HepG2 (cell line): Measurements from ENCODE around the gene GSS. TPM values are rescaled to one million over a fixed set of nuclear protein-coding genes. Genes with fewer than 3 reads are reported as not detected.

Source experiments
- ATAC-seq: fragments of 200-7000 bp; cut with Tn5 transposase; 3 replicates; pipeline ENCODE4 v1.9.1; 2020; ENCODE audit warnings: mild to moderate bottlenecking, moderate library complexity
- BruUV-seq: library from RNA; stranded (reverse); fragments of 400-500 nt; replicated peaks from 2 replicates; lab custom pipeline; 2021; lab: Mats Ljungman, UMichigan
- CTCF ChIA-PET: fragments of 300-600 bp; formaldehyde crosslinking; extraction: SDS; loops from one replicate; lab custom pipeline; 2021; ENCODE audit warnings: low total read pairs, inconsistent platforms, low intra/inter-chr PET ratio; lab: Yijun Ruan, JAX
- POLR2A ChIA-PET: fragments of 350-600 bp; sonication (Branson Sonifier 250); formaldehyde crosslinking; loops from one replicate; lab custom pipeline; 2020; ENCODE audit warnings: antibody characterized with exemption, inconsistent platforms; lab: Yijun Ruan, JAX
- DNase-seq: peaks from one replicate; pipeline ENCODE4 v3.0.0-alpha.2; 2015; ENCODE audit warnings: low spot score
- FAIRE-seq: peaks from 3 replicates; lab custom pipeline; 2011; peaks lifted over from hg19 to GRCh38; lab: Jason Lieb, UNC
- H2AFZ ChIP-seq: one replicate; pipeline ENCODE4 v1.6.1; 2011; ENCODE audit warnings: low read length, inconsistent platforms
- H3K27ac ChIP-seq: fragments of 300-600 bp; 3 replicates; pipeline ENCODE4 v1.8.0; 2011; ENCODE audit warnings: mixed run types, mild to moderate bottlenecking, mixed read lengths, low read length, inconsistent platforms; ENCODE audit not compliant: insufficient read depth; ENCODE audit errors: extremely low read length
- H3K27me3 ChIP-seq, 2 experiments: fragments of 200-600 bp in 1 of 2; 2 replicates in 1 of 2; 3 replicates in 1 of 2; pipeline versions ENCODE4 v1.6.0 to v1.8.0; 2011; ENCODE audit warnings: low read length in 2 of 2, mild to moderate bottlenecking in 2 of 2, moderate library complexity in 2 of 2, inconsistent platforms in 1 of 2; ENCODE audit not compliant: insufficient read depth in 2 of 2, control insufficient read depth in 1 of 2
- H3K36me3 ChIP-seq, 2 experiments: fragments of 200-600 bp in 1 of 2; replicated peaks in 1 of 2; 2 replicates in 1 of 2; 3 replicates in 1 of 2; pipeline versions ENCODE4 v1.5.1 to v1.8.0; 2011; ENCODE audit warnings: low read length in 2 of 2, inconsistent platforms in 1 of 2; ENCODE audit not compliant: insufficient read depth in 2 of 2, control insufficient read depth in 1 of 2
- H3K4me1 ChIP-seq: 2 replicates; pipeline ENCODE4 v1.5.1; 2012; ENCODE audit warnings: low read length, inconsistent platforms; ENCODE audit not compliant: insufficient read depth
- H3K4me2 ChIP-seq: 2 replicates; pipeline ENCODE4 v1.6.0; 2011; ENCODE audit warnings: low read depth, low read length, inconsistent platforms
- H3K4me3 ChIP-seq, 3 experiments: fragments of 200-600 bp in 1 of 3; sonication (generic), shearing (Covaris generic) in 1 of 3; replicated peaks in 1 of 3; 2 replicates each; pipeline ENCODE4 v1.5.1; 2011 to 2016; ENCODE audit warnings: low read length in 3 of 3, inconsistent platforms in 2 of 3, low read depth in 2 of 3, mild to moderate bottlenecking in 2 of 3, control low read depth in 1 of 3, mixed read lengths in 1 of 3; ENCODE audit not compliant: insufficient read depth in 1 of 3
- H3K79me2 ChIP-seq: one replicate; pipeline ENCODE4 v1.6.1; 2011; ENCODE audit warnings: low read length, inconsistent platforms; ENCODE audit not compliant: insufficient read depth
- H3K9ac ChIP-seq: 2 replicates; pipeline ENCODE4 v1.6.0; 2011; ENCODE audit warnings: mild to moderate bottlenecking, low read depth, low read length, inconsistent platforms; ENCODE audit not compliant: insufficient read depth
- H3K9me3 ChIP-seq: 2 replicates; pipeline ENCODE4 v1.5.1; 2012; ENCODE audit warnings: mild to moderate bottlenecking, low read length
- H4K20me1 ChIP-seq: 2 replicates; pipeline ENCODE4 v1.6.0; 2011; ENCODE audit warnings: inconsistent platforms, mild to moderate bottlenecking, low read length, moderate library complexity; ENCODE audit not compliant: insufficient read depth
- ARID2 ChIP-seq: sonication (generic); formaldehyde crosslinking; IDR thresholded peaks from 2 replicates; pipeline ENCODE4 v1.8.1; 2022; ENCODE audit warnings: mild to moderate bottlenecking, missing genetic modification reagents, borderline replicate concordance
- ATAD3A ChIP-seq: sonication (generic); formaldehyde crosslinking; IDR thresholded peaks from 2 replicates; pipeline ENCODE4 v1.4.0; 2020; ENCODE audit warnings: missing genetic modification reagents
- CBX1 ChIP-seq: IDR thresholded peaks from one replicate; pipeline ENCODE4 v1.6.1; 2016; ENCODE audit warnings: antibody characterized with exemption, low read depth
- GLI4 ChIP-seq: sonication (generic); formaldehyde crosslinking; IDR thresholded peaks from 2 replicates; pipeline ENCODE4 v1.5.1; 2020; ENCODE audit warnings: missing genetic modification reagents, mild to moderate bottlenecking, moderate library complexity, borderline replicate concordance
- IKZF5 ChIP-seq: IDR thresholded peaks from 2 replicates; pipeline ENCODE4 v1.6.1; 2018; ENCODE audit warnings: missing genetic modification reagents, mild to moderate bottlenecking, missing compliant biosample characterization
- NR1H2 ChIP-seq: sonication (generic); formaldehyde crosslinking; IDR thresholded peaks from 2 replicates; pipeline ENCODE4 v1.8.1; 2022; ENCODE audit warnings: low read depth, missing genetic modification reagents, borderline replicate concordance
- PHB2 ChIP-seq: fragments of 450-650 bp; IDR thresholded peaks from 2 replicates; pipeline ENCODE4 v1.6.1; 2018; ENCODE audit not compliant: partially characterized antibody
- SSRP1 ChIP-seq: IDR thresholded peaks from 2 replicates; pipeline ENCODE4 v1.6.1; 2016; ENCODE audit warnings: control low read depth
- TARDBP ChIP-seq: sonication (generic); formaldehyde crosslinking; IDR thresholded peaks from 2 replicates; pipeline ENCODE4 v1.8.0; 2022; ENCODE audit warnings: mild to moderate bottlenecking, missing genetic modification reagents
- TIGD3 ChIP-seq: sonication (generic); formaldehyde crosslinking; IDR thresholded peaks from 2 replicates; pipeline ENCODE4 v1.5.1; 2020; ENCODE audit warnings: mild to moderate bottlenecking, missing genetic modification reagents, borderline replicate concordance
- ZNF264 ChIP-seq: sonication (generic); formaldehyde crosslinking; IDR thresholded peaks from 2 replicates; pipeline ENCODE4 v1.4.0; 2020; ENCODE audit warnings: missing genetic modification reagents
- ZNF512B ChIP-seq: sonication (generic); formaldehyde crosslinking; IDR thresholded peaks from 2 replicates; pipeline ENCODE4 v1.5.1; 2020; ENCODE audit warnings: missing genetic modification reagents, mild to moderate bottlenecking, borderline replicate concordance
- ZNF546 ChIP-seq: sonication (generic); formaldehyde crosslinking; conservative IDR thresholded peaks from 2 replicates; pipeline ENCODE4 v1.8.1; 2023; ENCODE audit warnings: mild to moderate bottlenecking, missing genetic modification reagents
- WGBS: methylation state at CpG from one replicate; pipeline ENCODE4 v1.1.6; 2017; ENCODE audit warnings: low lambda C conversion rate; 5-methylcytosine and 5-hydroxymethylcytosine counted together
- in situ Hi-C: cut with HindIII; loops from 2 replicates; pipeline ENCODE4 v1.10.0; 2017; ENCODE audit warnings: low pct_unique_long_range_greater_than_20kb; ENCODE audit not compliant: extremely low pct_ligation_motif_present
- intact Hi-C: fragments of 100-400 bp; cut with micrococcal nuclease; formaldehyde crosslinking; loops from one replicate; pipeline ENCODE4 v1.10.0; 2022; ENCODE audit not compliant: unreplicated experiment
- polyA plus RNA-seq, 8 experiments: library from polyadenylated mRNA; depleted of rRNA in 3 of 8; stranded (reverse) in 7 of 8; unstranded in 1 of 8; fragments of >200 nt; fragmentation: Illumina TruSeq in 4 of 8; extraction: Trizol in 4 of 8; gene quantifications; 2 replicates each; pipeline versions ENCODE4 v1.2.1 to v1.2.3, GENCODE V29; 2011 to 2016; ENCODE audit warnings: low read depth in 4 of 8, missing spikeins in 1 of 8, mixed read lengths in 1 of 8; ENCODE audit not compliant: insufficient read depth in 1 of 8
- total RNA-seq, 5 experiments: library from RNA; depleted of rRNA; stranded (reverse); fragments of >200 nt; fragmentation: Illumina TruSeq; extraction: Trizol; gene quantifications; 2 replicates each; pipeline ENCODE4 v1.2.3, GENCODE V29; 2016; ENCODE audit warnings: low read depth in 1 of 5

GSS gene
- total and polyA plus RNA-seq, 2 of the 13 experiments (the other 11 are each of a cell fraction or from before 2014, with no cell fraction given): 80.1 to 102 TPM

- WGBS: 96% methylated on average over 7 of the region's 7 CpGs
- BruUV-seq: no TSS peak
- FAIRE-seq: no peak
- intact Hi-C loops (no loop called here), in situ Hi-C loops (no loop called here)
- CTCF ChIA-PET: no interaction called here
- no peak for DNase-seq
- no peak for ATAC-seq
- H3K36me3 ChIP-seq: peaks cover 0 to 9% of the 10 kb centered on the region in 2 experiments; a peak in 3 of 5 replicates
- no peak overlapping the region for H2AFZ ChIP-seq
- TF ChIP-seq ZNF546 (CRISPR knock-in tag): no peak
- no peak for TF ChIP-seq ZNF264 (CRISPR knock-in tag)
- no peak for TF ChIP-seq GLI4 (CRISPR knock-in tag)
- no peak for TF ChIP-seq CBX1
- TF ChIP-seq ARID2 (CRISPR knock-in tag): no peak
- TF ChIP-seq SSRP1: no peak
- no peak for TF ChIP-seq ZNF512B (CRISPR knock-in tag)
- TF ChIP-seq IKZF5 (CRISPR knock-in tag): no peak
- no peak for TF ChIP-seq ATAD3A (CRISPR knock-in tag)
- no peak for TF ChIP-seq TIGD3 (CRISPR knock-in tag)
- TF ChIP-seq TARDBP (CRISPR knock-in tag): no peak
- TF ChIP-seq NR1H2: no peak
- TF ChIP-seq PHB2: no peak
- H3K27ac ChIP-seq: no peak overlapping the region
- no peak overlapping the region for H3K4me2 ChIP-seq
- no peak overlapping the region for H3K9ac ChIP-seq
- no peaks in the 10 kb centered on the region for H3K9me3 ChIP-seq
- peaks cover 0 to 10% of the 10 kb centered on the region in 2 experiments; a peak in 2 of 5 replicates for H3K27me3 ChIP-seq
- H3K4me3 ChIP-seq: no peak overlapping the region
- peaks cover 49% of the 10 kb centered on the region for H3K4me1 ChIP-seq
- H3K79me2 ChIP-seq: peaks cover 6% of the 10 kb centered on the region
- POLR2A ChIA-PET: interaction anchor here (7.0 kb wide), 1 partner anchor 78 kb away, joined by 126 read pairs; the partner anchor contains the start of gene ACSS2
- H4K20me1 ChIP-seq: no peaks in the 10 kb centered on the region
These were observed 1.6 kb downstream of the GSS start for GRCh38 chr20:34953960-34954359.
